MM.1S (cell line): ENCODE measurements around the gene FAM110D.

Source experiments
- DNase-seq: peaks from one replicate; pipeline ENCODE4 v3.0.0-alpha.2; 2015
- H2AFZ ChIP-seq: fragments of 300-600 bp; sonication (generic); 2 replicates; pipeline ENCODE4 v1.6.0; 2016; ENCODE audit warnings: antibody characterized with exemption, low read length
- H3F3A ChIP-seq: fragments of 300-600 bp; sonication (generic); 2 replicates; pipeline ENCODE4 v1.6.1; 2016; ENCODE audit warnings: mild to moderate bottlenecking, antibody characterized with exemption, low read length, moderate library complexity, mixed read lengths; ENCODE audit not compliant: insufficient read depth
- H3K27ac ChIP-seq: fragments of 300-600 bp; sonication (generic); 2 replicates; pipeline ENCODE4 v1.5.1; 2016; ENCODE audit warnings: mild to moderate bottlenecking, low read length
- H3K27me3 ChIP-seq: fragments of 300-600 bp; sonication (generic); replicated peaks from 2 replicates; pipeline ENCODE4 v1.6.0; 2016; ENCODE audit warnings: low read length; ENCODE audit not compliant: insufficient read depth
- H3K36me3 ChIP-seq: fragments of 300-600 bp; sonication (generic); replicated peaks from 2 replicates; pipeline ENCODE4 v1.6.1; 2016; ENCODE audit warnings: mild to moderate bottlenecking, low read length, mixed read lengths; ENCODE audit not compliant: insufficient read depth
- H3K4me1 ChIP-seq: fragments of 300-600 bp; sonication (generic); 2 replicates; pipeline ENCODE4 v1.6.1; 2016; ENCODE audit warnings: low read length, mixed read lengths
- H3K4me2 ChIP-seq: fragments of 300-600 bp; sonication (generic); 2 replicates; pipeline ENCODE4 v1.6.0; 2016; ENCODE audit warnings: low read depth, low read length
- H3K4me3 ChIP-seq: fragments of 300-600 bp; sonication (generic); 2 replicates; pipeline ENCODE4 v1.5.1; 2016; ENCODE audit warnings: low read length, mixed read lengths
- H3K79me2 ChIP-seq: fragments of 300-600 bp; sonication (generic); 2 replicates; pipeline ENCODE4 v1.6.1; 2016; ENCODE audit warnings: mixed run types, low read length, mixed read lengths
- H3K9ac ChIP-seq: fragments of 300-600 bp; sonication (generic); 2 replicates; pipeline ENCODE4 v1.6.1; 2016; ENCODE audit warnings: low read length, mixed read lengths
- H3K9me2 ChIP-seq: fragments of 300-600 bp; sonication (generic); replicated peaks from 2 replicates; pipeline ENCODE4 v1.6.1; 2016; ENCODE audit warnings: mild to moderate bottlenecking, low read length, mixed read lengths; ENCODE audit not compliant: insufficient read depth
- H3K9me3 ChIP-seq: fragments of 300-600 bp; sonication (generic); replicated peaks from 2 replicates; pipeline ENCODE4 v1.6.1; 2016; ENCODE audit warnings: mild to moderate bottlenecking, low read length, mixed read lengths; ENCODE audit not compliant: insufficient read depth
- H4K20me1 ChIP-seq: fragments of 300-600 bp; sonication (generic); 2 replicates; pipeline ENCODE4 v1.6.1; 2016; ENCODE audit warnings: mild to moderate bottlenecking, low read length, moderate library complexity, mixed read lengths; ENCODE audit not compliant: insufficient read depth
- EZH2 ChIP-seq: fragments of 300-600 bp; sonication (generic); optimal IDR thresholded peaks from 2 replicates; pipeline ENCODE3; 2017; ENCODE audit warnings: low read depth, mild to moderate bottlenecking, antibody characterized with exemption, low read length, mixed read lengths
- EZH2phosphoT487 ChIP-seq: fragments of 300-600 bp; sonication (generic); IDR thresholded peaks from 2 replicates; pipeline ENCODE4 v1.6.1; 2018; ENCODE audit warnings: antibody characterized with exemption, low read length
- TF ChIP-seq, protein P1 (sequence below): fragments of 300-600 bp; sonication (generic); IDR thresholded peaks from 2 replicates; pipeline ENCODE4 v1.5.1; 2016; ENCODE audit warnings: antibody characterized with exemption, low read length, mixed read lengths

FAM110D gene

DNA sequence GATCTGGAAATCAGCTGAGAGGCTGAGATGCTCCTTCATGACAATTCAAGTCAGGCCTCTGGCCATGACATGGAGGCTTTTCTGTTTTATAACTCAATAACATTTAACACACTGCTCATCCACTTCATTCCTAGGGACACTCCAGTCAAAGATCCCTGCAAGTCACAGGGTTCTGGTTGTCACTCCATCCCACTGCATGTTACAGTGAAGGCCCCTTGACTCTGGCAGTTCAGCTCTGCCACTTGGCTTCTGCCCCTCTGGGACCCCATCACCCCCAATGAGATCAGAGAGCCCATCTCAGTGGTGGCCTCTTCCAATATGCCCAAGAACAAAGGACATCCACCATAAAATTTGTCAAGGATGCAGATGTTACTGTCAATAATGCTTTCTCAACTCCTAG lies 10.0 kb upstream of the FAM110D start:
- Histone ChIP-seq H3F3A (no peaks in the 10 kb centered on the region), H3K4me2 (no peak overlapping the region), H3K27ac (no peak overlapping the region), H3K36me3 (no peaks in the 10 kb centered on the region), H3K9me2 (no peaks in the 10 kb centered on the region), H3K4me1 (peaks cover 3% of the 10 kb centered on the region; the same call in 1 of the 2 replicates), H3K27me3 (no peaks in the 10 kb centered on the region), H3K9ac (no peak overlapping the region), H2AFZ (no peak overlapping the region), H3K79me2 (no peaks in the 10 kb centered on the region), H4K20me1 (no peaks in the 10 kb centered on the region), H3K4me3 (no peak overlapping the region), H3K9me3 (no peaks in the 10 kb centered on the region)
- no peak for DNase-seq
- TF ChIP-seq EZH2, result no peak
- TF ChIP-seq, protein P1, sequence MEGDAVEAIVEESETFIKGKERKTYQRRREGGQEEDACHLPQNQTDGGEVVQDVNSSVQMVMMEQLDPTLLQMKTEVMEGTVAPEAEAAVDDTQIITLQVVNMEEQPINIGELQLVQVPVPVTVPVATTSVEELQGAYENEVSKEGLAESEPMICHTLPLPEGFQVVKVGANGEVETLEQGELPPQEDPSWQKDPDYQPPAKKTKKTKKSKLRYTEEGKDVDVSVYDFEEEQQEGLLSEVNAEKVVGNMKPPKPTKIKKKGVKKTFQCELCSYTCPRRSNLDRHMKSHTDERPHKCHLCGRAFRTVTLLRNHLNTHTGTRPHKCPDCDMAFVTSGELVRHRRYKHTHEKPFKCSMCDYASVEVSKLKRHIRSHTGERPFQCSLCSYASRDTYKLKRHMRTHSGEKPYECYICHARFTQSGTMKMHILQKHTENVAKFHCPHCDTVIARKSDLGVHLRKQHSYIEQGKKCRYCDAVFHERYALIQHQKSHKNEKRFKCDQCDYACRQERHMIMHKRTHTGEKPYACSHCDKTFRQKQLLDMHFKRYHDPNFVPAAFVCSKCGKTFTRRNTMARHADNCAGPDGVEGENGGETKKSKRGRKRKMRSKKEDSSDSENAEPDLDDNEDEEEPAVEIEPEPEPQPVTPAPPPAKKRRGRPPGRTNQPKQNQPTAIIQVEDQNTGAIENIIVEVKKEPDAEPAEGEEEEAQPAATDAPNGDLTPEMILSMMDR, result no peak
- TF ChIP-seq EZH2phosphoT487, result no peak

DNA sequence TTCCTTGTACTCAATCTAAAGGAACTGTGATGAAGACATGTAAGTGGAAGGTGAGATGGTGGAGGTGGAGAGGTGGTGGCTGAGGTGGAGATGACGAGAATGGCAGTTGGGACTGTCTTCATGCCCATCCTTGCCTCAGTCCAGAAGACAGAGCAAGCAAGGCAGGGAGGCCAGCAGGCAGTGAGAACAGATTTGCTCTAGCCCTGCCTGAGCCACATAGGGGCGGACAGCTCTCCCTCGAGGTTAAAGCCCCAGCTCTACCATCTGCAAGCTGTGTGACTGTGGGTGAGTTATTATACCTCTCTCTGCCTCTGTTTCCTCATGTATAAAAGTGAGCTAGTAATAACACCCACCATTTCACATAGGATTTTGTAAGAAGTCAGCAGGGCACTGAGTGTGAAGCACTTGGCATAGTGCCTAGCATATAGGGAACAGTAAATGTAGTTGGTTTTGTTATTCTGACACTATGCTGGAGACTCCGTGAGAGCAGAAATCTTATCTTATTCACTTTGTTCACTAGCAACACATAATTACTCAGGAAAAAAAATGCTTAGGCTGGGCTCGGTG lies 4.8 kb upstream of the FAM110D start:
- Histone ChIP-seq H3K9me2 (no peaks in the 10 kb centered on the region), H4K20me1 (no peaks in the 10 kb centered on the region), H3K9me3 (no peaks in the 10 kb centered on the region), H3K4me3 (no peak overlapping the region), H3K36me3 (no peaks in the 10 kb centered on the region), H3K4me1 (no peaks in the 10 kb centered on the region), H3K9ac (no peak overlapping the region), H3F3A (no peaks in the 10 kb centered on the region), H3K27ac (no peak overlapping the region), H3K79me2 (no peaks in the 10 kb centered on the region), H3K4me2 (no peak overlapping the region), H3K27me3 (no peaks in the 10 kb centered on the region), H2AFZ (no peak overlapping the region)
- TF ChIP-seq EZH2, result no peak
- TF ChIP-seq, protein P1, result no peak
- TF ChIP-seq EZH2phosphoT487, result no peak
- no peak for DNase-seq

GRCh38 chr1:26154750-26155149 lies 4.1 kb upstream of the FAM110D start:
- H3K9me2 ChIP-seq, result no peaks in the 10 kb centered on the region
- H3K79me2 ChIP-seq, result no peaks in the 10 kb centered on the region
- no peak overlapping the region for H3K27ac ChIP-seq
- H4K20me1 ChIP-seq, result no peaks in the 10 kb centered on the region
- no peak overlapping the region for H2AFZ ChIP-seq
- H3K4me3 ChIP-seq, result no peak overlapping the region
- TF ChIP-seq EZH2phosphoT487 (no peak), EZH2 (no peak)
- TF ChIP-seq, protein P1, result no peak
- no peaks in the 10 kb centered on the region for H3K36me3 ChIP-seq
- H3K4me1 ChIP-seq, result no peaks in the 10 kb centered on the region
- no peaks in the 10 kb centered on the region; the same call in 1 of the 2 replicates for H3K27me3 ChIP-seq
- no peak for DNase-seq
- no peaks in the 10 kb centered on the region for H3K9me3 ChIP-seq
- H3K4me2 ChIP-seq, result no peak overlapping the region
- H3K9ac ChIP-seq, result no peak overlapping the region
- H3F3A ChIP-seq, result no peaks in the 10 kb centered on the region
